Kidney (tissue), 22 donors: ENCODE measurements around the gene ZKSCAN7. TPM values are rescaled to one million over a fixed set of nuclear protein-coding genes. Genes with fewer than 3 reads are reported as not detected.

ENCODE experiments used
- DNase-seq, 5 donors: peaks; one replicate each; pipeline ENCODE4 v3.0.0-alpha.2; 2013 to 2020
- FAIRE-seq: peaks from 2 replicates; lab custom pipeline; 2012; peaks lifted over from hg19 to GRCh38; lab: Jason Lieb, UNC
- H3K27ac ChIP-seq, 2 donors: one replicate each; pipeline ENCODE4 v1.7.0; 2013; ENCODE audit warnings: low read depth in 2 of 2, low read length in 2 of 2, inconsistent platforms in 1 of 2
- H3K27me3 ChIP-seq: one replicate; pipeline ENCODE4 v1.7.1; 2013; ENCODE audit warnings: low read length, inconsistent platforms; ENCODE audit not compliant: control insufficient read depth, insufficient read depth
- H3K36me3 ChIP-seq, 3 donors: one replicate each; pipeline versions ENCODE4 v1.7.0 to v1.7.1; 2013; ENCODE audit warnings: low read length in 3 of 3, control low read depth in 1 of 3, inconsistent platforms in 1 of 3; ENCODE audit not compliant: insufficient read depth in 3 of 3, control insufficient read depth in 2 of 3
- H3K4me1 ChIP-seq, 3 donors: one replicate each; pipeline versions ENCODE4 v1.7.0 to v1.7.1; 2013; ENCODE audit warnings: low read length in 3 of 3, inconsistent platforms in 1 of 3, low read depth in 1 of 3; ENCODE audit not compliant: control insufficient read depth in 2 of 3, insufficient read depth in 2 of 3
- H3K4me3 ChIP-seq, 3 donors: one replicate each; pipeline versions ENCODE4 v1.7.0 to v1.8.1; 2013; ENCODE audit warnings: low read length in 3 of 3, control low read depth in 1 of 3, inconsistent platforms in 1 of 3
- H3K9ac ChIP-seq, 3 donors: one replicate each; pipeline versions ENCODE4 v1.7.0 to v1.7.1; 2013; ENCODE audit warnings: low read length in 3 of 3, control low read depth in 1 of 3, inconsistent platforms in 1 of 3
- H3K9me3 ChIP-seq, 3 donors: one replicate each; pipeline versions ENCODE4 v1.7.0 to v1.7.1; 2013; ENCODE audit warnings: low read length in 3 of 3, control low read depth in 1 of 3, inconsistent platforms in 1 of 3; ENCODE audit not compliant: control insufficient read depth in 2 of 3, insufficient read depth in 1 of 3
- intact Hi-C: fragments of 100-400 bp; cut with DNase I; formaldehyde crosslinking; loops from one replicate; pipeline ENCODE4 v1.11.1; 2022
- long read RNA-seq, 10 donors: library from polyadenylated mRNA in 1 of 10; unstranded in 1 of 10; transcript quantifications; one replicate each; pipeline ENCODE4 v2.0.0 and lab custom pipeline, GENCODE V29; 2021 to 2026
- polyA plus RNA-seq: library from polyadenylated mRNA; stranded (reverse); fragments of 350-450 nt; fragmentation: Illumina TruSeq; extraction: RNeasy Lipid Tissue Mini Kit (QIAGEN cat#74804); gene quantifications from one replicate; pipeline ENCODE4 v1.2.3, GENCODE V29; 2014; ENCODE audit warnings: low read depth, low replicate concordance; ENCODE audit not compliant: insufficient read depth
- total RNA-seq: library from RNA; stranded (reverse); fragmentation: NEBNext Ultra II Directional; extraction: Animal tissue kit (Norgen Biotek cat#: 25700); gene quantifications from one replicate; pipeline ENCODE4 v1.2.1, GENCODE V29; 2021
- TF ChIP-seq, protein P1 (sequence below): IDR thresholded peaks from 3 replicates; pipeline ENCODE4 v1.5.1; 2012; ENCODE audit warnings: mild to moderate bottlenecking, moderate library complexity, borderline replicate concordance; ENCODE audit not compliant: insufficient read depth; ENCODE audit errors: extremely low read depth
- donor health status: control.
- donor health status: control.
- donor health status: control.
- donor health status: control.
- donor health status: control.
- donor health status: DM: yes; HTN: yes; CAD: no.
- donor health status: Normal renal cell carcinoma (clear cell type).

Gene ZKSCAN7
- 7.9 TPM for total RNA-seq
- 2.2 TPM for polyA plus RNA-seq
- long read RNA-seq, donor 1, partial matches to known transcripts: 0 of 2 reads
- long read RNA-seq, donor 1, other reads (novel, unspliced or antisense): 0 of 2 reads
- long read RNA-seq, donor 2: 0 reads
- long read RNA-seq, donor 3, partial matches to known transcripts: 6 of 7 reads
- long read RNA-seq, donor 3, other reads (novel, unspliced or antisense): 0 of 7 reads
- long read RNA-seq, donor 4: 0 reads
- long read RNA-seq, donor 5: 0 reads
- long read RNA-seq, donor 6: 0 reads
- long read RNA-seq, donor 7, partial matches to known transcripts: 1 of 6 reads
- long read RNA-seq, donor 7, other reads (novel, unspliced or antisense): 4 of 6 reads
- long read RNA-seq, donor 8, partial matches to known transcripts: 0 of 8 reads
- long read RNA-seq, donor 8, other reads (novel, unspliced or antisense): 7 of 8 reads
- long read RNA-seq, donor 9, partial matches to known transcripts: 0 of 1 reads
- long read RNA-seq, donor 9, other reads (novel, unspliced or antisense): 0 of 1 reads
- long read RNA-seq, donor 10, partial matches to known transcripts: 0 of 2 reads
- long read RNA-seq, donor 10, other reads (novel, unspliced or antisense): 0 of 2 reads

DNA sequence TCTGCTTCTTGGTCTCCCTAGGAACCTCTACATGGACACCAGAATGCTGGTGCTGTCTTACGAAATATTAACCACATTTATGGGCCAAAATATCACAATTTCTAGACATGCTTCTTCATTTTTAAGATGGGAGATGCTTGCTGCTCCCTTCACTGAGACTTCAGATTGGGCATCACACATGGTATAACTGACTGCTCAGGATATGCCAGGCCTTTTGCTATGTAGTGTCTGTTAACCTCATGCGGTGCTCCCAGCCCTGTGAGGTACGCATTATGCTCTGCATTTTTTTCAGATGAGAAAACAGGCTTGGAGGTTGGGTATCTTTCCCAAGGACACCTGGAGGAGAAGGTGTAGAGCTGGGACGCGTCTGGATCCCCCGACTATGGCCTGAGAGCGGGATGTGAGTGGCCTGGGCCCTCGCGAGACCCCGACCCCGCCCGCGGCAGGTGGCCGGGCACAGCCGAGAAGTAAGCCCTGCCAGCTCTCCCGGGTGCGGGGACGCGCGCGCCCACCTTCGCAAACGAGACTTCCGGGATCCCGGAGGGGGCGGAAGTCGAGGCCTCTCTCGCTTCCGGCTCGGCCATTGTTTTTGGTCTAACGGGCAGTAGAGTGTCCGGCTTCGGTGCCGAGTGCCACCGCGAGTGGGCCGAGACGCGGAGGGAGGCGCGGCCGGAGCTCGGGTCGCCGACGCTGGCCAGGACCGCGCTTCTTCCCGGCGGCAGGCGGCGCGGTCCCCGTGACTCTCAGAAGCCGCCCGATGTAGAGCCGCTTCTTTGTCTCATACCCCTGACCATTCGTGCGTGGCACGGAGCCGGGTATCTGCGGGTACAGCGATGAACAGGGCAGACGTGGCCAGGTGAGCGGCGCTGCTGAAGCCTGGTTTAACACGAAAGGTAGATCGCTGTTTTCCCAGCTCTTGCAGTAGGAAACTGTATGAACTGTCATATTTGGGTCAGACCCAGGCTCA lies at the start of gene ZKSCAN7:
Gene ZKSCAN7 (plus strand): TSS at position 568 of the 967 bp plus-strand sequence. CDS start 1,855 bp downstream, outside the sequence.
- intact Hi-C loops: no loop called here
- H3K9me3 ChIP-seq: no peaks in the 10 kb centered on the region
- peaks cover 3% of the 10 kb centered on the region for H3K27me3 ChIP-seq
- TF ChIP-seq, protein P1, sequence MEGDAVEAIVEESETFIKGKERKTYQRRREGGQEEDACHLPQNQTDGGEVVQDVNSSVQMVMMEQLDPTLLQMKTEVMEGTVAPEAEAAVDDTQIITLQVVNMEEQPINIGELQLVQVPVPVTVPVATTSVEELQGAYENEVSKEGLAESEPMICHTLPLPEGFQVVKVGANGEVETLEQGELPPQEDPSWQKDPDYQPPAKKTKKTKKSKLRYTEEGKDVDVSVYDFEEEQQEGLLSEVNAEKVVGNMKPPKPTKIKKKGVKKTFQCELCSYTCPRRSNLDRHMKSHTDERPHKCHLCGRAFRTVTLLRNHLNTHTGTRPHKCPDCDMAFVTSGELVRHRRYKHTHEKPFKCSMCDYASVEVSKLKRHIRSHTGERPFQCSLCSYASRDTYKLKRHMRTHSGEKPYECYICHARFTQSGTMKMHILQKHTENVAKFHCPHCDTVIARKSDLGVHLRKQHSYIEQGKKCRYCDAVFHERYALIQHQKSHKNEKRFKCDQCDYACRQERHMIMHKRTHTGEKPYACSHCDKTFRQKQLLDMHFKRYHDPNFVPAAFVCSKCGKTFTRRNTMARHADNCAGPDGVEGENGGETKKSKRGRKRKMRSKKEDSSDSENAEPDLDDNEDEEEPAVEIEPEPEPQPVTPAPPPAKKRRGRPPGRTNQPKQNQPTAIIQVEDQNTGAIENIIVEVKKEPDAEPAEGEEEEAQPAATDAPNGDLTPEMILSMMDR: no peak
- H3K4me1 ChIP-seq: peaks cover 0 to 6% (median 5%) of the 10 kb centered on the region in 3 donors
- H3K27ac ChIP-seq: peak within 1 kb of the TSS; percentile 13 to 67
- H3K4me3 ChIP-seq: peak within 1 kb of the TSS; percentile 96
- H3K36me3 ChIP-seq: peaks cover 0 to 8% (median 0%) of the 10 kb centered on the region in 3 donors
- H3K9ac ChIP-seq: peak within 1 kb of the TSS; percentile 74 to 77 (median 75)
- FAIRE-seq (no peak), DNase-seq (peak; percentile 86 to 92 (median 87))

DNA sequence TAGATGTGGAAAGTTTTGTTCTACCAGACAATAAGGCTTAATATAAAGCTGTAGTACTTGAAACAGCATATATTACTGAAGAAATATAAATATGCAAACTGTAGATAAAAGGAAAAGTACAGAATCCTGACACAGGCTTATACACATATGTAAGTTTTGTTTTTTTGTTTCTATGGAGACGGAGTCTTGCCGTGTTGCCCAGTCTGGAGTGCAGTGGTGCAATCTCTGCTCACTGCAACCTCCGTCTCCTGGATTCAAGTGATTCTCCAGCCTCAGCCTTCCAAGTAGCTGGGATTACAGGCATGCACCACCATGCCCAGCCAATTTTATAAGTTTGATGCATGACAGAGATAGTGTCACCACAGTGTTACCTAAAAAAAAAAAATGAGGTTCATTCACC lies 48.4 kb upstream of the ZKSCAN7 start:
- TF ChIP-seq, protein P1: no peak
- no peaks in the 10 kb centered on the region for H3K27me3 ChIP-seq
- no peak overlapping the region for H3K4me3 ChIP-seq
- H3K27ac ChIP-seq: no peak overlapping the region
- peaks cover 2 to 3% (median 2%) of the 10 kb centered on the region in 3 donors for H3K36me3 ChIP-seq
- H3K4me1 ChIP-seq: peaks cover 0 to 9% (median 0%) of the 10 kb centered on the region in 3 donors
- intact Hi-C loops: no loop called here
- H3K9ac ChIP-seq: no peak overlapping the region
- no peak for FAIRE-seq
- DNase-seq: no peak
- no peaks in the 10 kb centered on the region for H3K9me3 ChIP-seq

DNA sequence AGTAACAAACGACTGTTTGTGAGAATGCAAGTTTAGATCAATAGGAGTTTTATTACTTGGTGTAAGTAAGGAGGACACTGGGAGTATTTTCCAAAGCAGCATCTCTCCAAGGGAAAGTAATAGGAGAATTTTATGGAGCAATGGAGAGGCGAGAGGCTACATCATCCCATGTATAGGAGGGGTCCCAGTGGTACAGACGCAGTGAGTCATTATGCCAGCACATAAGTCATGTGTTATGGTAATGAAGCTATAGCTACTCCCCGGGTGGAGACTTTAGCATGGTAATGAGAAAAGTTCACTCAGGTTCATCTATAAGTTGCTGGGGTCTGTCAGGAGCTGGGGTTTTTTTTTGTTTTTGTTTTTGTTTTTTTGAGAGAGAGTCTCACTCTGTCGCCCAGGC lies 48.0 kb upstream of the ZKSCAN7 start:
- no peaks in the 10 kb centered on the region for H3K36me3 ChIP-seq
- intact Hi-C loops: no loop called here
- H3K4me1 ChIP-seq: peaks cover 0 to 9% (median 0%) of the 10 kb centered on the region in 3 donors
- TF ChIP-seq, protein P1: no peak
- FAIRE-seq (no peak), DNase-seq (no peak)
- no peak overlapping the region for H3K27ac ChIP-seq
- no peak overlapping the region for H3K9ac ChIP-seq
- H3K27me3 ChIP-seq: no peaks in the 10 kb centered on the region
- H3K9me3 ChIP-seq: no peaks in the 10 kb centered on the region
- H3K4me3 ChIP-seq: no peak overlapping the region
